Panc1 (cell line): ENCODE data around the gene CCDC137. TPM values are rescaled to one million over a fixed set of nuclear protein-coding genes. Genes with fewer than 3 reads are reported as not detected.

ENCODE experiments used
- ATAC-seq: fragments of 200-7000 bp; cut with Tn5 transposase; 2 replicates; pipeline ENCODE4 v1.9.1; 2020; ENCODE audit warnings: mild to moderate bottlenecking, moderate library complexity
- BruUV-seq: library from RNA; stranded (reverse); fragments of 400-500 nt; replicated peaks from 2 replicates; lab custom pipeline; 2021; lab: Mats Ljungman, UMichigan
- CTCF ChIA-PET: fragments of 300-600 bp; sonication (Branson Sonifier 250); formaldehyde crosslinking; loops from one replicate; lab custom pipeline; 2022; ENCODE audit warnings: antibody characterized with exemption; lab: Charles Lee
- POLR2A ChIA-PET: fragments of 300-600 bp; sonication (Branson Sonifier 250); formaldehyde crosslinking; loops from one replicate; lab custom pipeline; 2022; ENCODE audit warnings: antibody characterized with exemption; lab: Charles Lee
- DNase-seq: peaks from one replicate; pipeline ENCODE4 v3.0.0-alpha.2; 2010; ENCODE audit warnings: low read depth, low spot score
- H3K27ac ChIP-seq: 2 replicates; pipeline ENCODE4 v1.5.1; 2011; ENCODE audit warnings: mild to moderate bottlenecking, low read length, inconsistent platforms
- H3K27me3 ChIP-seq: fragments of 200-500 bp; sonication (Bioruptor generic); 2 replicates; pipeline ENCODE4 v1.6.0; 2014; ENCODE audit warnings: low read length, inconsistent platforms; ENCODE audit not compliant: control insufficient read depth, insufficient read depth
- H3K36me3 ChIP-seq: fragments of 200-500 bp; sonication (Bioruptor generic); 2 replicates; pipeline ENCODE4 v1.5.1; 2014; ENCODE audit warnings: inconsistent platforms, mild to moderate bottlenecking, low read length, moderate library complexity; ENCODE audit not compliant: control insufficient read depth, insufficient read depth
- H3K4me1 ChIP-seq: 2 replicates; pipeline ENCODE4 v1.5.1; 2011; ENCODE audit warnings: inconsistent platforms, mild to moderate bottlenecking, low read length, moderate library complexity; ENCODE audit not compliant: control insufficient read depth, insufficient read depth
- H3K4me3 ChIP-seq, 2 experiments: 2 replicates each; pipeline ENCODE4 v1.5.1; 2011 to 2012; ENCODE audit warnings: low read depth in 2 of 2, low read length in 2 of 2, mild to moderate bottlenecking in 2 of 2, inconsistent platforms in 1 of 2, moderate library complexity in 1 of 2
- H3K9me3 ChIP-seq: fragments of 200-500 bp; sonication (Bioruptor generic); 2 replicates; pipeline ENCODE4 v1.5.1; 2014; ENCODE audit warnings: low read depth, mild to moderate bottlenecking, inconsistent platforms, low read length, moderate library complexity; ENCODE audit not compliant: control insufficient read depth, insufficient read depth
- POLR2AphosphoS5 ChIP-seq: IDR thresholded peaks from 2 replicates; pipeline ENCODE4 v1.6.1; 2012; ENCODE audit warnings: mild to moderate bottlenecking, low read depth, low read length, moderate library complexity
- SIN3A ChIP-seq: IDR thresholded peaks from 2 replicates; pipeline ENCODE4 v1.6.1; 2012; ENCODE audit warnings: low read depth, mild to moderate bottlenecking, low read length, moderate library complexity, borderline replicate concordance; ENCODE audit not compliant: insufficient read depth
- TCF7L2 ChIP-seq: IDR thresholded peaks from 2 replicates; pipeline ENCODE4 v1.6.1; 2011; ENCODE audit warnings: mild to moderate bottlenecking, low read depth, low read length, inconsistent platforms
- in situ Hi-C: cut with HindIII; loops from 2 replicates; pipeline ENCODE4 v1.10.0; 2016; ENCODE audit warnings: low sequenced_read_pairs, low pct_unique_long_range_greater_than_20kb
- intact Hi-C: fragments of 100-400 bp; cut with micrococcal nuclease; formaldehyde crosslinking; loops from one replicate; pipeline ENCODE4 v1.10.0; 2022; ENCODE audit not compliant: unreplicated experiment
- total RNA-seq: library from RNA; stranded (reverse); gene quantifications from one replicate; pipeline ENCODE4 v1.2.1, GENCODE V29; 2021; ENCODE audit not compliant: unreplicated experiment
- TF ChIP-seq, protein P1 (sequence below), 2 experiments: IDR thresholded peaks; 2 replicates each; pipeline ENCODE4 v1.6.1; 2011 to 2012; ENCODE audit warnings: low read depth in 2 of 2, control low read depth in 1 of 2, low read length in 1 of 2, mild to moderate bottlenecking in 1 of 2, moderate library complexity in 1 of 2; ENCODE audit not compliant: insufficient read depth in 1 of 2
- TF ChIP-seq, protein P2 (sequence below): fragments of 450-650 bp; IDR thresholded peaks from 2 replicates; pipeline ENCODE4 v1.5.1; 2017; ENCODE audit warnings: mild to moderate bottlenecking

Gene CCDC137
- total RNA-seq, 1 experiment from 2014 or later, result 74.6 TPM

DNA sequence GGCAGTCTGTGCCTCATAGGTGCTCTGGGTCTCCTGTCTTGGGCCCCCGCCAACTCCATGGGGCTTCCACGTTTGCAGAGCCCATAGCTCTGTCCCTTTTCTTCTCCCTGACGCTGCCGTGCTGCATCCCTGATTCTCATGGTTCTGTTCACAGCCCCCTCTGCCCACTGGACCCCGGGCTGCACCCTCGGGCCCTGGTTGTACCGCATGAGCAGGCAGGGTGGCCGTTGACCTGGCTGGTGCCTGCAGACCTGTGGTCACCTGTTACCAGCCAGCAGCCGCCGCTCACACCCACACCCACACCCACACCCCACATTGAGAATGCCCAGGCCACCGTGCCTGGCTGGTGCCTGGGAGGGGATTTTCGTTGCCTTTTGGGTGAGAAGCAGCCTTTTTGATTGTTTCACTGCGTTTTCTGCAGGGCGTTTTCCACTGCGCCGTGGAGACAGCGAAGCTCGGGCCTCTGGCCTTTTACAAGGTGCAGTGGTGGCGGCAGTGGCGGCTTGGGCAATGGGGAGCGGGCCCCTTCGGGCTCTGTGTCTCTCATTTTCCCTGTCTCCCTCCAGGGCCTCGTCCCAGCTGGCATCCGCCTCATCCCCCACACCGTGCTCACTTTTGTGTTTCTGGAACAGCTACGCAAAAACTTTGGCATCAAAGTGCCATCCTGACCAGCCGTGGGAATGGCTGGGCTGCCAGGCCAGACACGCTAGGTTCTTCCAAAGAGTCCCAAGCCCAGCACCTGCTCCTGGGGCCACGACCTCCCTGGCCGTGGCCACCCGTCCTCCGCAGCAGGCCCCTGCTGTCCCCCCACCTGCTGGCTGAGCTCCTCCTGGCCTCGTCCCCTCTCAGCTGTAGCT lies 53.1 kb downstream of the CCDC137 start:
- BruUV-seq, result no TSS peak
- H3K27ac ChIP-seq, result no peak overlapping the region
- no peaks in the 10 kb centered on the region for H3K9me3 ChIP-seq
- H3K4me1 ChIP-seq, result peaks cover 13% of the 10 kb centered on the region
- ChIA-PET POLR2A (interaction anchor here (0.6 kb wide), 1 partner anchor 11 kb away, joined by 8 read pairs; no protein-coding TSS in a partner anchor), CTCF (no interaction called here)
- no peaks in the 10 kb centered on the region for H3K36me3 ChIP-seq
- ATAC-seq (no peak), DNase-seq (no peak)
- intact Hi-C loops (no loop called here), in situ Hi-C loops (no loop called here)
- TF ChIP-seq, protein P1, sequence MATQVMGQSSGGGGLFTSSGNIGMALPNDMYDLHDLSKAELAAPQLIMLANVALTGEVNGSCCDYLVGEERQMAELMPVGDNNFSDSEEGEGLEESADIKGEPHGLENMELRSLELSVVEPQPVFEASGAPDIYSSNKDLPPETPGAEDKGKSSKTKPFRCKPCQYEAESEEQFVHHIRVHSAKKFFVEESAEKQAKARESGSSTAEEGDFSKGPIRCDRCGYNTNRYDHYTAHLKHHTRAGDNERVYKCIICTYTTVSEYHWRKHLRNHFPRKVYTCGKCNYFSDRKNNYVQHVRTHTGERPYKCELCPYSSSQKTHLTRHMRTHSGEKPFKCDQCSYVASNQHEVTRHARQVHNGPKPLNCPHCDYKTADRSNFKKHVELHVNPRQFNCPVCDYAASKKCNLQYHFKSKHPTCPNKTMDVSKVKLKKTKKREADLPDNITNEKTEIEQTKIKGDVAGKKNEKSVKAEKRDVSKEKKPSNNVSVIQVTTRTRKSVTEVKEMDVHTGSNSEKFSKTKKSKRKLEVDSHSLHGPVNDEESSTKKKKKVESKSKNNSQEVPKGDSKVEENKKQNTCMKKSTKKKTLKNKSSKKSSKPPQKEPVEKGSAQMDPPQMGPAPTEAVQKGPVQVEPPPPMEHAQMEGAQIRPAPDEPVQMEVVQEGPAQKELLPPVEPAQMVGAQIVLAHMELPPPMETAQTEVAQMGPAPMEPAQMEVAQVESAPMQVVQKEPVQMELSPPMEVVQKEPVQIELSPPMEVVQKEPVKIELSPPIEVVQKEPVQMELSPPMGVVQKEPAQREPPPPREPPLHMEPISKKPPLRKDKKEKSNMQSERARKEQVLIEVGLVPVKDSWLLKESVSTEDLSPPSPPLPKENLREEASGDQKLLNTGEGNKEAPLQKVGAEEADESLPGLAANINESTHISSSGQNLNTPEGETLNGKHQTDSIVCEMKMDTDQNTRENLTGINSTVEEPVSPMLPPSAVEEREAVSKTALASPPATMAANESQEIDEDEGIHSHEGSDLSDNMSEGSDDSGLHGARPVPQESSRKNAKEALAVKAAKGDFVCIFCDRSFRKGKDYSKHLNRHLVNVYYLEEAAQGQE (IDR thresholded peaks at IDR 0.05; ENCODE audit: insufficient read depth in 1 of 2, low read depth in 2 of 2, low read length in 1 of 2), result no peak
- TF ChIP-seq, protein P2, sequence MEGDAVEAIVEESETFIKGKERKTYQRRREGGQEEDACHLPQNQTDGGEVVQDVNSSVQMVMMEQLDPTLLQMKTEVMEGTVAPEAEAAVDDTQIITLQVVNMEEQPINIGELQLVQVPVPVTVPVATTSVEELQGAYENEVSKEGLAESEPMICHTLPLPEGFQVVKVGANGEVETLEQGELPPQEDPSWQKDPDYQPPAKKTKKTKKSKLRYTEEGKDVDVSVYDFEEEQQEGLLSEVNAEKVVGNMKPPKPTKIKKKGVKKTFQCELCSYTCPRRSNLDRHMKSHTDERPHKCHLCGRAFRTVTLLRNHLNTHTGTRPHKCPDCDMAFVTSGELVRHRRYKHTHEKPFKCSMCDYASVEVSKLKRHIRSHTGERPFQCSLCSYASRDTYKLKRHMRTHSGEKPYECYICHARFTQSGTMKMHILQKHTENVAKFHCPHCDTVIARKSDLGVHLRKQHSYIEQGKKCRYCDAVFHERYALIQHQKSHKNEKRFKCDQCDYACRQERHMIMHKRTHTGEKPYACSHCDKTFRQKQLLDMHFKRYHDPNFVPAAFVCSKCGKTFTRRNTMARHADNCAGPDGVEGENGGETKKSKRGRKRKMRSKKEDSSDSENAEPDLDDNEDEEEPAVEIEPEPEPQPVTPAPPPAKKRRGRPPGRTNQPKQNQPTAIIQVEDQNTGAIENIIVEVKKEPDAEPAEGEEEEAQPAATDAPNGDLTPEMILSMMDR, result no peak
- no peak for TF ChIP-seq SIN3A
- no peak for TF ChIP-seq POLR2AphosphoS5
- no peak for TF ChIP-seq TCF7L2
- no peak overlapping the region for H3K4me3 ChIP-seq
- no peaks in the 10 kb centered on the region for H3K27me3 ChIP-seq

DNA sequence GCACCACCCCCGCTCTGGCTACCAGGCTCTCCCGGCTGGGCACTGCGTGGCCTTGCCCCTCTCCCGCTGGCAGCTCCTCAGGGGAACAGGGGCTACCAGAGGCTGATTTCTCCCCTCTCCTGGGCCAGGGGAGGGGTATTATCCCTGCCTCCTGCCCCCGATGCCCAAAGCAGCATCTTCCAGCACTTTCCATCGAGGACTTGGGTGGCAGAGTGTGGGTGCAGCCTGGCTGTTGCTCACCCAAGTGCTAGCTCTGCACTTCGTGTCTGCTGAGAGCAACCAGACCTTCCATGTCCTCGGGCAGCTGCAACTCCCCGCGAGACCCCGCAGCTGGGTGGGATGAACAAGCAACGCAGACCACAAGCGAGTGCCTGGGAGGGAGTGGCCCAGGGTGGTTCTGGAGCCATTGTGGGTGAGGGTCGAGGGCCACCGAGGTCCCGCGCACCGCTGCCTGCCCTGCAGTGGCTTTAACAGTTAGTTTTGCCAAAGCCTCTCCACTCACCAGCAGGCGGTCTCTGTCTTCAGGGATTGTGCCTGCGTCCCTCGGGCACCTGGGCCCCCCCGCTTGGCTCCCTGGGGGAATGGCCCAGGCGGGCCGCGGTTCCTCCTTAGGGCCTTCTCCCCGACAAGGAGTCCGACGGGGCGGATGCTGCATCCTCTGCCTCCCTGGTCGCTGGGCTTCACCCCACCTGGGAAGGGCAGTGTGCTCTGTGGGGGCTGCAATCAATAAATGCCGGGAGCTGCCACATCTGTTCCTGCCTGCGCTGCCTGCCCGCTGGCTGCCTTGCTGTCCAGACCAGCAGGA lies 53.9 kb downstream of the CCDC137 start:
- Histone ChIP-seq H3K36me3 (no peaks in the 10 kb centered on the region), H3K4me3 (no peak overlapping the region), H3K27ac (no peak overlapping the region), H3K27me3 (no peaks in the 10 kb centered on the region), H3K4me1 (peaks cover 13% of the 10 kb centered on the region), H3K9me3 (no peaks in the 10 kb centered on the region)
- intact Hi-C loops, result no loop called here
- no peak for ATAC-seq
- no peak for DNase-seq
- no TSS peak for BruUV-seq
- in situ Hi-C loops, result no loop called here
- ChIA-PET POLR2A (interaction anchor here (0.6 kb wide), 2 partner anchors 10 to 135 kb away, joined by 8 read pairs; no protein-coding TSS in a partner anchor), CTCF (no interaction called here)
- TF ChIP-seq TCF7L2 (no peak), SIN3A (no peak), POLR2AphosphoS5 (no peak)
- TF ChIP-seq, protein P1 (IDR thresholded peaks at IDR 0.05; ENCODE audit: insufficient read depth in 1 of 2, low read depth in 2 of 2, low read length in 1 of 2), result no peak
- TF ChIP-seq, protein P2, result no peak
